HUES64 (cell line): ENCODE data around the gene CDH13.
"Not testable (repeated sequence)": the region's sequence is repeated elsewhere in the genome, so short reads cannot be mapped to it uniquely, and the experiment has no call there.

ENCODE experiments used
- H3K27ac ChIP-seq: 2 replicates; pipeline ENCODE4 v1.7.0; 2013; ENCODE audit warnings: low read depth, low read length, inconsistent platforms
- H3K27me3 ChIP-seq: 2 replicates; pipeline ENCODE4 v1.6.1; 2013; ENCODE audit warnings: mild to moderate bottlenecking, low read length; ENCODE audit not compliant: insufficient read depth
- H3K36me3 ChIP-seq: 2 replicates; pipeline ENCODE4 v1.6.1; 2013; ENCODE audit warnings: mild to moderate bottlenecking, low read length; ENCODE audit not compliant: insufficient read depth
- H3K4me1 ChIP-seq: 2 replicates; pipeline ENCODE4 v1.6.1; 2013; ENCODE audit warnings: mild to moderate bottlenecking, low read length, moderate library complexity; ENCODE audit not compliant: insufficient read depth
- H3K4me3 ChIP-seq: 2 replicates; pipeline ENCODE4 v1.5.1; 2013; ENCODE audit warnings: mild to moderate bottlenecking, low read length, moderate library complexity
- H3K9ac ChIP-seq: 2 replicates; pipeline ENCODE4 v1.6.1; 2013; ENCODE audit warnings: mild to moderate bottlenecking, low read depth, low read length
- H3K9me3 ChIP-seq: 2 replicates; pipeline ENCODE4 v1.6.1; 2013; ENCODE audit warnings: low read depth, low read length; ENCODE audit not compliant: insufficient read depth
- WGBS: fragments of 150-250, 120-280 bp; methylation state at CpG from one replicate; pipeline ENCODE4 v1.1.7; 2013; ENCODE audit warnings: missing lambda C conversion rate; 5-methylcytosine and 5-hydroxymethylcytosine counted together

CDH13 gene

DNA sequence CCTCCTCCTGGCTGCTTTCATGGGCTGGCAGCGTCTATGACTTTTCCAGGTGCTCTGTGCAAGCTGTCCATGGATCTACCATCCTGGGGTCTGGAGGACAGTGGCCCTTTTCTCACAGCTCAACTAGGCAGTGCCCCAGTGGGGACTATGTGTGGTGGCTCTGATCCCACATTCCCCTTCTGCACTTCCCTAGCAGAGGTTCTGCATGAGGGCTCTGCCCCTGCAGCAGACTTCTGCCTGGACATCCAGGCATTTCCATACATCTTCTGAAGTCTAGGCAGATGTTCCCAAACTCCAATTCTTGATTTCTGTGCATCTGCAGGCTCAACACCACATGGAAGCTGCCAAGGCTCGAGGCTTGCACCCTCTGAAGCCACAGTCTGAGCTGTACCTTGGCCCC, 307.2 kb downstream of the CDH13 start:
- H3K36me3 ChIP-seq, H3K27ac ChIP-seq, H3K9ac ChIP-seq, H3K4me1 ChIP-seq, H3K27me3 ChIP-seq, H3K4me3 ChIP-seq: not testable (repeated sequence)
- 92% methylated on average over 2 of the region's 2 CpGs for WGBS
- peaks cover 14% of the 10 kb centered on the region for H3K9me3 ChIP-seq

DNA sequence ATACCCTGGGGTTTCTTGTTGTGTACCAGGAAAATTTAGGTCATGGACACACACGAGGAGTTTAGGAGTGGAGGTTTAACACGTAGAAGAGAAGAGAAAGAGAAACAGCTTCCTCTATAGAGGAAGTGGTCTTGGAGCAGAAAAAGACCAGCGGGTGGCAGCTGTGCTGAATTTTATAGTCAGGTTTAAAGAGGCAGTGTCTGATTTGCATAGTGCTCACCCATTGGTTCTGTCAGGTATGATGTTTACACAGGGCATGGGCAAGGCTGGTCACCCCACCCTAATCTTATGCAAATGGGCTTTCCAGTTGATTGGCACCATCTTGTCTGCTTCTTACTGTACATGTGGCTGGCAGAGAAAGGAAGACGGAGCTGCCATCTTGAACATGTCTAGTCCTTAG, 309.0 kb downstream of the CDH13 start:
- WGBS: 94% methylated on average over 4 of the region's 4 CpGs
- Histone ChIP-seq H3K4me3 (no peak overlapping the region), H3K9me3 (peaks cover 14% of the 10 kb centered on the region), H3K36me3 (no peaks in the 10 kb centered on the region), H3K27ac (no peak overlapping the region), H3K4me1 (no peaks in the 10 kb centered on the region), H3K9ac (no peak overlapping the region), H3K27me3 (no peaks in the 10 kb centered on the region)

DNA sequence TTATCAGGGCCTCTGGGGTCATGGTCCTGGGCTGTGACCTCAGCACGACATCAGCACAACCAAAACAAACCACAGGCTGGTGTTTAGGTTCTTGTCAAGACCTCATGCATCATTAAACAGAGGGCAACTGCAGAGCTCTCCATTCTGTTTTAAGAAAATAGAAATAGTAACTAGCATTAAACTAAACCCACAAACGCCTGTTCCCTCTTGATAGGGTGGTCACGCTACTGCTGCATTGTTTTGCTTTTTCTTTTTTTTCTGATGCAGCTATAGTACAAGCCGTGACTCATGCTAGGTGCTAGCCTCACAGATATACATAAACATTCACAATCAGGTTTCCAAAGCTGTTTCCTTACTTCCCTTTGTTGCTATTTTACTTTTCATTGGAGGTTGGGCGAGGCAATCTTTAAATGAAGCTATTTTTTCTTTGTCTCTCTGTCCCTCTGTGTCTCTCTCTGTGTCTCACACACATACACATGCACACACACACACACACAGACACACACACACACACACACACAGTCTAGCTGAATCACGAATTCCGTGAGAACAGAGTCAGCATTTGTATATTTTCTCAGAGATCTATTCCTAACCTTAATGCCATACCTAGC, 310.3 kb downstream of the CDH13 start:
- Histone ChIP-seq H3K27me3 (no peaks in the 10 kb centered on the region), H3K9me3 (peaks cover 14% of the 10 kb centered on the region), H3K4me3 (no peak overlapping the region), H3K27ac (no peak overlapping the region), H3K4me1 (no peaks in the 10 kb centered on the region), H3K9ac (no peak overlapping the region), H3K36me3 (no peaks in the 10 kb centered on the region)
- 82% methylated on average over 7 of the region's 7 CpGs for WGBS

DNA sequence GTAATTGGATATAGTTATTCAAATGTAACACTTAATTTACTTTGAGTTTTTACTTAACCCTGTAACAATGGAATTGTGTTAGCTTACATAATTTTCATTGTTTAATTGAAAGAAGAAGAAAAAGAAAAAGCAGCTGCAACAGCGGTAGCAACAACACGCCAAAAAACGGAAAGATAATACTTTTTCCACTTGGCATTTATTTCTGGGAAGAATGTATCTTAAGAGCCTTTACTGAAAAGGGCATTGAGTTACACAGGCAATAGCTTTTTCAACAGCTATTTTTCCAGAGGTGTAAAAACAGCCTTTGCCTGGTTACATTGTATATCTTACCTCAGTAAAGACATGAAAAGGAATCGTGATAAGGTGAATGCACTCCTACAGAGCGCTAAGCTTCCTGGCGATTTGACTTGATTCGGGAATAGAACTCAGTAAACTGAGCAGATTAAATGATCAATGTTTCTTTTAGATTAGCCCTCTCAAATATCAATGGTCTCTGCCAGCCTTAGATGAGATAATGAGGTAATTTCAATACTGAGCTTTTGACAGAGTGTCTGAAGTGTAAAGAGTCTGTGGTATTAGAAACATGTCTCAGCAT, 311.3 kb downstream of the CDH13 start:
- Histone ChIP-seq H3K27me3 (no peaks in the 10 kb centered on the region), H3K4me1 (no peaks in the 10 kb centered on the region), H3K9me3 (peaks cover 11% of the 10 kb centered on the region), H3K9ac (no peak overlapping the region), H3K36me3 (no peaks in the 10 kb centered on the region), H3K27ac (no peak overlapping the region), H3K4me3 (no peak overlapping the region)
- WGBS: 92% methylated on average over 7 of the region's 7 CpGs

DNA sequence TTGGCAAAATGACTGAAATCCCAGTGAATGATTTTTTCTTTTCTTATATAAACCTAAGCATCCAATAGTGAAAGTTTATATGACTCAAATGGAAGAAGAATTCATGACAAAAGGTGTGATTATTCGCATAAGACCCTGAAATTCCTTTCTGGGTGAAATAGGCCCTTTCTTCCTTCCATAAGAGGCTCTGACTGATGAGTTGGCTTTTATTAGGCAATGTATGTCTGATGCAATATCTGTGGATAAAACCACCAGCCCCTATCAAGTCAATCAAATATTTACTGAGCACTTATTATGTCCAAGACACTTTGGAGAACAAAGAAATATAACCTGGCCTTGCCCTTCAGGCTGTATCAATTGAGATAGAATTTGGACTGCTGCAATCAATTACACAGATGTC, 316.6 kb downstream of the CDH13 start:
- no peak overlapping the region for H3K4me3 ChIP-seq
- 0 out of 2 replicates have a peak, but pooled peaks cover 4% of the 10 kb centered on the region for H3K4me1 ChIP-seq
- no peaks in the 10 kb centered on the region for H3K27me3 ChIP-seq
- H3K9me3 ChIP-seq: no peaks in the 10 kb centered on the region
- H3K27ac ChIP-seq: no peak overlapping the region
- H3K36me3 ChIP-seq: no peaks in the 10 kb centered on the region
- WGBS: 100% methylated on average over 1 of the region's 1 CpG
- H3K9ac ChIP-seq: no peak overlapping the region

DNA sequence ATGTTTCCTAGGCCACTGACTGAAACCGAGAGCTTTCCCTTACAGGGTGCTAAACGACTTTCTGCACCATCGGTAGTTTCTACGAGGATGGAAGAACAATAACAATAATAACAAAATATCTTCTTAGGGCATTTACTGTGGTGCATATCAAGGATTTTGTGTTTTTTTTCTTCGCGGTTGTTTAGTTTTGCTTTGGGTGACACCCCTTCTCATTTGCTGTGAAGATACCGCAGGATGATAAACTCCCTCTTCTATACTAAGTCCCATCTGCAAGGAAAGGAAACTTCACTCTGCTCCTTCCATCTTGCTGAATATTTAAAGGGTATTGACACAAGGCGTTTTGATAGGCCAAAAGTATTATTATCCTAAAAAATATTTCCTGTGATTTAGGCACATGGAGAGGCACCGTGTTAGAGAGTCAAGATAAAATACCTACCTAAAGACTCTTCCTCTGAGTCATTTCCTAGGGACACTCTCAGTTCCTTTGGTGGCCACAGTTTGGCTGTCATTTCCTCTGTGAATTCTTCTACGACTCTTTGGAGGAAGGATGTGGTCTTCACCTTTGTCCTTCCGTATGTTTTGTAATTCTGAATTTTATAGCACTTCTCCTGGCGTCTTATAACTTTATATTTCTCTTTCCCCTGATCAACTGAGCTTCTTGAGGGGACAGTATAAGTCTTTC, 318.8 kb downstream of the CDH13 start:
- Histone ChIP-seq H3K9ac (no peak overlapping the region), H3K36me3 (no peaks in the 10 kb centered on the region), H3K27ac (no peak overlapping the region), H3K4me1 (0 out of 2 replicates have a peak, but pooled peaks cover 4% of the 10 kb centered on the region), H3K9me3 (no peaks in the 10 kb centered on the region), H3K27me3 (no peaks in the 10 kb centered on the region), H3K4me3 (no peak overlapping the region)
- WGBS: 99% methylated on average over 9 of the region's 12 CpGs

DNA sequence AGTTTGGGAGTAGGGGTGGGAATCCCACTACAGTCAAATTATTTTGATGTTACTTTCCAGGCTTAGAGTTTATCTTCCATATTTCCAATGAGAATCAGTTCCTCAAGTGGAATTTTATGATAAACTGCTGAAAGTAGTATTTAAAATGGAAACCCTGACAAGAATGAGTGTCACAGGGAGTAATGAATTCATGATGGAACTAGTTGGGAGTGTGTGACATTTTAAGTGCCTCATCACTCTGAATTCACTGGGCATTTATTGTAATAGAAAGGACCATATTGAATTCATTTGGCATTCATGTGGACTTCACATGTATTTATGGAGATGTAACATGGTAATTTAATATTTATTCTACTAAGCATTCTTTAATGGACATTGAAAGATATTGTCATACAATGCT, 320.9 kb downstream of the CDH13 start:
- H3K4me3 ChIP-seq: no peak overlapping the region
- H3K9me3 ChIP-seq: no peaks in the 10 kb centered on the region
- H3K36me3 ChIP-seq: no peaks in the 10 kb centered on the region
- no peak overlapping the region for H3K27ac ChIP-seq
- H3K4me1 ChIP-seq: 0 out of 2 replicates have a peak, but pooled peaks cover 4% of the 10 kb centered on the region
- H3K27me3 ChIP-seq: no peaks in the 10 kb centered on the region
- H3K9ac ChIP-seq: no peak overlapping the region

DNA sequence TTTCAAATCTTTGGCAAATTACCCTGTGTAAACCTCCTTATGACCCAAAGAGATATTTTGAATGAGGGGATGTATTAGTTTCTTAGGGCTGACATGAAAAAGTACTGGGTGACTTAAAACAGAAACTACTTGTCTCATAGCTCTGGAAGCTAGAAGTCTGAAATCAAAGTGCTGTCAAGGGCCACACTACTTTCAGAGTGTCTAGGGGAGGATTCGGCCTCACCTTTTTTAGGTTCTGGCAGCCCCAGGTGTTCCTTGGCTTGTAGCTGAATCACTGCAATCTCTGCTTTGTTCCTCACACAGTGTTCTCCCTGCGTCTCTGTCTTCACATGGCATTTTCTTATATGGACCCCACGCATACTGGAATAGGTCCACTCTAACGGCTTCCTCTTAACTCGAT, 322.2 kb downstream of the CDH13 start:
- H3K36me3 ChIP-seq: no peaks in the 10 kb centered on the region
- no peaks in the 10 kb centered on the region for H3K4me1 ChIP-seq
- no peaks in the 10 kb centered on the region for H3K27me3 ChIP-seq
- 97% methylated on average over 5 of the region's 5 CpGs for WGBS
- H3K27ac ChIP-seq: no peak overlapping the region
- no peak overlapping the region for H3K9ac ChIP-seq
- H3K9me3 ChIP-seq: no peaks in the 10 kb centered on the region
- no peak overlapping the region for H3K4me3 ChIP-seq

DNA sequence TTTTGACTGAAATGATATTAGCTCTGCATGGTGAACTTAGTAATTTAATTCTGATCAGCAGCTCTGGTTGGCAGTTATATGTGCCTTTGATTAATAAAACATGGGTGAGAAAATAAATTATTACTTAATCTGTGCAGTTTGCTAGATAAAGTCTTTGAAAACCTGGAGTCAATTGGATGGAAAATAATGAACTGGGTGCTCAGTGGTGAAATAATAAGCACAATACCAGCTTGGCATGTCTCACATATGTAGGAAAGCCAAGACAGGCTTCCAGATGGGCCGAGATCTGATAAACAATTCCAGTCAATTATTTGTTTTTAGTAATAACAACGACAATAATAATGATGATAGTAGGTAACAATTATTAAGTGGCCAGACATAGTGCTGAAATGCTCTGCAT, 326.7 kb downstream of the CDH13 start:
- no peaks in the 10 kb centered on the region for H3K9me3 ChIP-seq
- WGBS: 100% methylated on average over 2 of the region's 2 CpGs
- H3K9ac ChIP-seq: no peak overlapping the region
- H3K4me1 ChIP-seq: no peaks in the 10 kb centered on the region
- H3K36me3 ChIP-seq: no peaks in the 10 kb centered on the region
- H3K27me3 ChIP-seq: no peaks in the 10 kb centered on the region
- H3K4me3 ChIP-seq: no peak overlapping the region
- H3K27ac ChIP-seq: no peak overlapping the region

DNA sequence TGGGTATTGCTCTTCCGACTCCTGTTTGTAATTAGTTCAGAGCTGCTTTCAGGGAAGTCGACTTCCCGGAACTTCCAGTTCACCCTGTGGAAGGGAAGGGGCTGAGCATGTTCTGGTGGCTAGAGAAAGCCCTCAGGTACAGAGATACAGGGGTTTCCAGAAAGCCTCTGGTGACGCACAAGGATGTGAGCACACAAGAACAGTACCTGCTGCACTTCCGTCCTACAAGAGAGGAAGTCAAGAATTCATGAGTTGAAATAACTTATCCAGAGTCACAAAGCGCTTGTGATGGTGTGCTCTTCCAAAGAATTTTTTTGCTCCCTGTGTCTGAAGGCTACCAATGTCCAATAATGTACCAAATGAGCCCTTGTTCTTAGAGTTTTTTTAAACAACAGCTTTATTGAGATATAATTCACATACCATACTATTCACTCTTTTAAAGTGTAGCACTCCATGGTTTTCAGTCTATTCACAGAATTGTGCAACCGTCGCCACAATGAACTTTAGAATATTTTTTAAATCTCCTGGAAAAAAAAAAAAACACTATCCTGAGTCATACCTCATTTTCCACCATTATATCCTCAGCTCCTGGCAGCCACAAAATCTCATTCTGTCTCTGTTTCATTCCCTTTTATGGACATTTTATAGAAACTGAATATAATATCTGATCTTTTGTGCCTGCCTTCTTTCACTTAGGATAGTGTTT, 327.6 kb downstream of the CDH13 start:
- H3K27me3 ChIP-seq: no peaks in the 10 kb centered on the region
- WGBS: 96% methylated on average over 8 of the region's 8 CpGs
- H3K36me3 ChIP-seq: no peaks in the 10 kb centered on the region
- no peaks in the 10 kb centered on the region for H3K9me3 ChIP-seq
- H3K4me1 ChIP-seq: no peaks in the 10 kb centered on the region
- no peak overlapping the region for H3K27ac ChIP-seq
- no peak overlapping the region for H3K9ac ChIP-seq
- no peak overlapping the region for H3K4me3 ChIP-seq

DNA sequence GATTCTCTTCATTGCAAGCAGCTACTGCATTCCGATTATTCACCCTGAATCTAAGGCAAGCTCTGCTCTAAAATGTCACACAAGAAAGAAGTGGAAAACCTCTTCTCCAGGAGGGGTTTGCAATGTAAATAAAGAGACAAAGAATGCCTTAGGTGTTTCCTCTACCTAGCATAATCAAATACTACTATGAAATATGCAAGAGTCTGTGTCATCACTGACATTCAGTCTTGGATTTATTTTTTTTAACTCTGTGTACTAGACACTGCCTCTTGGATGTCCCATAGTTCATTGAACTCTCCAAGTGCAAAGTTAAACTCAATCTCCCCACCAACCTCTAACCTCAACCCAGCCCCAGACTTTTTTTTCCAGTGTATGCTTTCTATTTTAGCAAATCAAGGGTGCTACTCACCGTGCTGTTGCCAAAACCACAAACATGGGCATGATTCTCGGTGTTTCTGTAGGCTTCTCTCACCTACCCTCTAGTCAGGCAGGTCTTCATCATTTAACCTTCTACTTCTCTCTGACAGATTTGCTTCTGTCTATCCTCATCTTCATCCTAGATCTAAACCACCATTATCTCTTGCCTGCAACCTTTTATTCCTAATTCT, 329.1 kb downstream of the CDH13 start:
- Histone ChIP-seq H3K4me3 (no peak overlapping the region), H3K4me1 (no peaks in the 10 kb centered on the region), H3K9me3 (no peaks in the 10 kb centered on the region), H3K27ac (no peak overlapping the region), H3K9ac (no peak overlapping the region), H3K36me3 (no peaks in the 10 kb centered on the region), H3K27me3 (no peaks in the 10 kb centered on the region)
- 94% methylated on average over 3 of the region's 3 CpGs for WGBS
